Muscle of back (tissue), 10 donors: ENCODE results near the gene AS3MT. TPM values are rescaled to one million over a fixed set of nuclear protein-coding genes. Genes with fewer than 3 reads are reported as not detected.

Experiments used
- polyA plus RNA-seq, 10 donors: library from polyadenylated mRNA; unstranded; fragments of 120-200 nt; gene quantifications; one replicate each; pipeline ENCODE4 v1.2.1, GENCODE V29; 2013; ENCODE audit not compliant: insufficient read length in 10 of 10

Gene AS3MT
- polyA plus RNA-seq, 10 donors: 5.2 to 13.4 (median 9.1) TPM

Other genes starting within 250 kb of the AS3MT start
- 10 to 100 TPM; 67.0 to 87.1 (median 74.8) TPM for gene TRIM8, start 225.0 kb upstream of the AS3MT start, polyA plus RNA-seq
- 10 to 100 TPM; 11.3 to 15.8 (median 13.3) TPM for gene ARL3, start 155.1 kb upstream of the AS3MT start, polyA plus RNA-seq
- gene SFXN2, start 154.8 kb upstream of the AS3MT start, polyA plus RNA-seq: 1 to 10 TPM; 3.9 to 9.8 (median 5.1) TPM
- gene WBP1L, start 125.5 kb upstream of the AS3MT start, polyA plus RNA-seq: 10 to 100 TPM; 33.3 to 51.4 (median 42.2) TPM
- 1 to 10 TPM in 6 of 10 donors, under 1 TPM in 4; 0.15 to 3.6 (median 1.1) TPM for gene CYP17A1, start 32.1 kb upstream of the AS3MT start, polyA plus RNA-seq
- gene BORCS7, start 15.2 kb upstream of the AS3MT start, polyA plus RNA-seq: 10 to 100 TPM; 21.6 to 31.5 (median 27.4) TPM
- 1 to 10 TPM; 2.2 to 3.7 (median 3.1) TPM for gene CNNM2, start 48.8 kb downstream of the AS3MT start, polyA plus RNA-seq